ENCODE data around the gene CRB2.
A peak's percentile ranks its signal among the peaks of the same experiment; 100 is the strongest.

CRB2 gene

DNA sequence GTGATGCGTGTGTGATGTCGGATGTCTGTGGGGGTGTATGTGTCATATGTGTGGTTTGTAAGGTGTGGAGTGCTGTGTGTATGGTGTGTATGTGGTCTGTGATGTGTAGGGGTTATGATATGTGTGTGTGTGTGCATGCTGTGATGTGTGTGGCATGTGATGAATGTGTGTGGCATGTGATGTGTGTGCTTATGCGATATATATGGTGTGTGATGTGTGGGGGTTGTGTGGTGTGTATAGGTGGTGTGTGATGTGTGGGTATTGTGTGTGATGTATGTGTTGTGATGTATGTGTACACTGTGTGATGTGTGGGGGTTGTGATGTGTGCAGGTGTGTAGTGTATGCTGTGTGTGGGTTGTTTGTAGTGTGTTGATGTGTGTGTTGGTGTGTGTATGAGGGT lies 9.2 kb upstream of the CRB2 start:
- TF ChIP-seq, protein P1, sequence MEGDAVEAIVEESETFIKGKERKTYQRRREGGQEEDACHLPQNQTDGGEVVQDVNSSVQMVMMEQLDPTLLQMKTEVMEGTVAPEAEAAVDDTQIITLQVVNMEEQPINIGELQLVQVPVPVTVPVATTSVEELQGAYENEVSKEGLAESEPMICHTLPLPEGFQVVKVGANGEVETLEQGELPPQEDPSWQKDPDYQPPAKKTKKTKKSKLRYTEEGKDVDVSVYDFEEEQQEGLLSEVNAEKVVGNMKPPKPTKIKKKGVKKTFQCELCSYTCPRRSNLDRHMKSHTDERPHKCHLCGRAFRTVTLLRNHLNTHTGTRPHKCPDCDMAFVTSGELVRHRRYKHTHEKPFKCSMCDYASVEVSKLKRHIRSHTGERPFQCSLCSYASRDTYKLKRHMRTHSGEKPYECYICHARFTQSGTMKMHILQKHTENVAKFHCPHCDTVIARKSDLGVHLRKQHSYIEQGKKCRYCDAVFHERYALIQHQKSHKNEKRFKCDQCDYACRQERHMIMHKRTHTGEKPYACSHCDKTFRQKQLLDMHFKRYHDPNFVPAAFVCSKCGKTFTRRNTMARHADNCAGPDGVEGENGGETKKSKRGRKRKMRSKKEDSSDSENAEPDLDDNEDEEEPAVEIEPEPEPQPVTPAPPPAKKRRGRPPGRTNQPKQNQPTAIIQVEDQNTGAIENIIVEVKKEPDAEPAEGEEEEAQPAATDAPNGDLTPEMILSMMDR (IDR thresholded peaks at IDR 0.05; ENCODE audit: low read depth, low read length): no peak
- Histone ChIP-seq H3K27me3 (ENCODE audit: insufficient read depth, low read depth, severe bottlenecking) (no peaks in the 10 kb centered on the region), H3K36me3 (no peaks in the 10 kb centered on the region), H3K4me3 (ENCODE audit: low read depth, low read length) (no peak overlapping the region), H3K27ac (no peak overlapping the region), H3K9me3 (ENCODE audit: severe bottlenecking) (no peaks in the 10 kb centered on the region)
- no peak for DNase-seq

- Histone ChIP-seq H3K36me3 (no peaks in the 10 kb centered on the region), H3K27ac (no peak overlapping the region), H3K9me3 (ENCODE audit: severe bottlenecking) (no peaks in the 10 kb centered on the region), H3K27me3 (ENCODE audit: insufficient read depth, low read depth, severe bottlenecking) (no peaks in the 10 kb centered on the region), H3K4me3 (ENCODE audit: low read depth, low read length) (no peak overlapping the region)
- no peak for DNase-seq
- TF ChIP-seq, protein P1 (IDR thresholded peaks at IDR 0.05; ENCODE audit: low read depth, low read length): no peak
These were observed 8.5 kb upstream of the CRB2 start for GRCh38 chr9:123347289-123348060.

- TF ChIP-seq, protein P1 (IDR thresholded peaks at IDR 0.05; ENCODE audit: low read depth, low read length): no peak
- peak; percentile 43 for DNase-seq
- H3K4me3 ChIP-seq (ENCODE audit: low read depth, low read length): no peak overlapping the region
- H3K36me3 ChIP-seq: no peaks in the 10 kb centered on the region
- H3K9me3 ChIP-seq (ENCODE audit: severe bottlenecking): no peaks in the 10 kb centered on the region
- no peak overlapping the region for H3K27ac ChIP-seq
- no peaks in the 10 kb centered on the region for H3K27me3 ChIP-seq (ENCODE audit: insufficient read depth, low read depth, severe bottlenecking)
These were observed 7.5 kb upstream of the CRB2 start for GRCh38 chr9:123348317-123348992.

DNA sequence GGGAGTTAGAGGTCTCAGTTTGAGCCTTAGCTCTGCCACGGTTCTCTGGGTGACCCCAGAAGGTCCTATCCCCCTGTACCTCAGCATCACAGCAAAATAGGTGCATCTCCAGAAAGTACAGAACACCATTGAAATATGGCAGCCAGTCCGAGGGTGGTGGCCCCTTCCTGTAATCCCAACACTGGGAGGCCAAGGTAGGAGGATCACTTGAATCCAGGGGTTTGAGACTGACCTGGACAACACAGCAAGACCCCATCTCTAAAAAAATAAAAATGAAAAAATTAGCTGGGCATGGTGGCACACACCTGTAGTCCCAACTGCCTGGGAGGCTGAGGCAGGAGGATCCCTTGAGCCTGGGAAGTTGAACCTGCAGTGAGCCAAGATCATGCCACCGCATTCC lies 7.0 kb upstream of the CRB2 start:
- H3K36me3 ChIP-seq: no peaks in the 10 kb centered on the region
- H3K9me3 ChIP-seq (ENCODE audit: severe bottlenecking): no peaks in the 10 kb centered on the region
- no peak for DNase-seq
- TF ChIP-seq, protein P1 (IDR thresholded peaks at IDR 0.05; ENCODE audit: low read depth, low read length): no peak
- no peaks in the 10 kb centered on the region for H3K27me3 ChIP-seq (ENCODE audit: insufficient read depth, low read depth, severe bottlenecking)
- H3K4me3 ChIP-seq (ENCODE audit: low read depth, low read length): no peak overlapping the region
- no peak overlapping the region for H3K27ac ChIP-seq

- Histone ChIP-seq H3K27me3 (ENCODE audit: insufficient read depth, low read depth, severe bottlenecking) (no peaks in the 10 kb centered on the region), H3K9me3 (ENCODE audit: severe bottlenecking) (no peaks in the 10 kb centered on the region), H3K27ac (no peak overlapping the region), H3K36me3 (no peaks in the 10 kb centered on the region), H3K4me3 (ENCODE audit: low read depth, low read length) (0 out of 2 replicates have a peak overlapping the region, but pooled peaks have one; percentile 10)
- TF ChIP-seq, protein P1 (IDR thresholded peaks at IDR 0.05; ENCODE audit: low read depth, low read length): peak; percentile 99
- DNase-seq: peak; percentile 84
These were observed 6.1 kb upstream of the CRB2 start for GRCh38 chr9:123349691-123350480.

Measured in WERI-Rb-1 (cell line).